Endothelial cell of umbilical vein (primary cell): ENCODE measurements around the gene ANXA11. TPM values are rescaled to one million over a fixed set of nuclear protein-coding genes. Genes with fewer than 3 reads are reported as not detected.

ENCODE experiments used
- BruUV-seq: library from RNA; stranded (reverse); fragments of 400-500 nt; replicated peaks from 2 replicates; lab custom pipeline; 2021; lab: Mats Ljungman, UMichigan
- CTCF ChIA-PET: fragments of 300-600, 350-600 bp; sonication (Branson Sonifier 250); formaldehyde crosslinking; loops from one replicate; lab custom pipeline; 2021; ENCODE audit warnings: antibody characterized with exemption, inconsistent platforms; lab: Charles Lee
- POLR2A ChIA-PET: fragments of 300-600, 350-600 bp; sonication (Branson Sonifier 250); formaldehyde crosslinking; loops from one replicate; lab custom pipeline; 2021; ENCODE audit warnings: antibody characterized with exemption, inconsistent platforms; lab: Charles Lee
- DNase-seq: peaks from one replicate; pipeline ENCODE4 v3.0.0-alpha.2; 2011; ENCODE audit warnings: low read depth, low spot score
- FAIRE-seq: peaks from 2 replicates; lab custom pipeline; 2011; peaks lifted over from hg19 to GRCh38; lab: Jason Lieb, UNC
- H2AFZ ChIP-seq: 2 replicates; pipeline ENCODE4 v1.6.0; 2012; ENCODE audit warnings: low read depth, low read length, control low read depth, inconsistent platforms
- H3K27ac ChIP-seq: 2 replicates; pipeline ENCODE4 v1.5.1; 2011; ENCODE audit warnings: low read depth, mild to moderate bottlenecking, control low read depth, low read length, moderate library complexity; ENCODE audit not compliant: insufficient read depth
- H3K27me3 ChIP-seq, 2 experiments: 2 replicates each; pipeline versions ENCODE4 v1.6.0 to v1.6.1; 2011; ENCODE audit warnings: low read length in 2 of 2, mixed read lengths in 1 of 2; ENCODE audit not compliant: control insufficient read depth in 2 of 2, insufficient read depth in 2 of 2
- H3K36me3 ChIP-seq, 2 experiments: 2 replicates in 1 of 2; 3 replicates in 1 of 2; pipeline ENCODE4 v1.5.1; 2011; ENCODE audit warnings: low read length in 2 of 2, mild to moderate bottlenecking in 1 of 2, moderate library complexity in 1 of 2; ENCODE audit not compliant: control insufficient read depth in 2 of 2, insufficient read depth in 2 of 2; ENCODE audit errors: extremely low read depth in 1 of 2
- H3K4me1 ChIP-seq: 3 replicates; pipeline ENCODE4 v1.5.1; 2011; ENCODE audit warnings: mild to moderate bottlenecking, low read length; ENCODE audit not compliant: control insufficient read depth, insufficient read depth; ENCODE audit errors: extremely low read depth
- H3K4me2 ChIP-seq: 2 replicates; pipeline ENCODE4 v1.6.1; 2011; ENCODE audit warnings: low read length, control low read depth, mixed read lengths; ENCODE audit not compliant: insufficient read depth
- H3K4me3 ChIP-seq, 3 experiments: fragments of 200-600 bp in 1 of 3; sonication (generic), shearing (Covaris generic) in 1 of 3; replicated peaks in 1 of 3; 2 replicates each; pipeline ENCODE4 v1.5.1; 2011 to 2016; ENCODE audit warnings: control low read depth in 3 of 3, low read length in 3 of 3, mild to moderate bottlenecking in 2 of 3, inconsistent platforms in 1 of 3, low read depth in 1 of 3, moderate library complexity in 1 of 3; ENCODE audit not compliant: insufficient read depth in 1 of 3
- H3K79me2 ChIP-seq: 2 replicates; pipeline ENCODE4 v1.6.0; 2012; ENCODE audit warnings: low read length, inconsistent platforms; ENCODE audit not compliant: control insufficient read depth, insufficient read depth
- H3K9ac ChIP-seq: replicated peaks from 2 replicates; pipeline ENCODE3; 2011; ENCODE audit warnings: low read length, control low read depth; ENCODE audit not compliant: insufficient read depth; ENCODE audit errors: extremely low read depth
- H3K9me1 ChIP-seq: replicated peaks from 3 replicates; pipeline ENCODE4 v1.6.0; 2011; ENCODE audit warnings: mild to moderate bottlenecking, low read length; ENCODE audit not compliant: control insufficient read depth, insufficient read depth; ENCODE audit errors: extremely low read depth
- H3K9me3 ChIP-seq: replicated peaks from 2 replicates; pipeline ENCODE4 v1.5.1; 2012; ENCODE audit warnings: low read length, inconsistent platforms; ENCODE audit not compliant: control insufficient read depth, insufficient read depth
- H4K20me1 ChIP-seq: replicated peaks from 2 replicates; pipeline ENCODE3; 2011; ENCODE audit warnings: mild to moderate bottlenecking, low read length; ENCODE audit not compliant: control insufficient read depth, insufficient read depth; ENCODE audit errors: extremely low read depth
- EZH2 ChIP-seq: IDR thresholded peaks from 2 replicates; pipeline ENCODE4 v1.6.1; 2012; ENCODE audit warnings: borderline replicate concordance, low read depth, mild to moderate bottlenecking, moderate library complexity, low read length, inconsistent platforms; ENCODE audit not compliant: severe bottlenecking
- FOS ChIP-seq: IDR thresholded peaks from 2 replicates; pipeline ENCODE4 v1.6.1; 2011; ENCODE audit warnings: mild to moderate bottlenecking, low read length, moderate library complexity, borderline replicate concordance; ENCODE audit not compliant: insufficient read depth
- GATA2 ChIP-seq: IDR thresholded peaks from 2 replicates; pipeline ENCODE4 v1.7.0; 2011; ENCODE audit warnings: low read depth, mild to moderate bottlenecking, moderate library complexity, mixed read lengths, low read length; ENCODE audit not compliant: insufficient read length, insufficient read depth
- JUN ChIP-seq: IDR thresholded peaks from 2 replicates; pipeline ENCODE4 v1.6.1; 2011; ENCODE audit warnings: borderline replicate concordance, low read depth; ENCODE audit not compliant: insufficient read length, insufficient read depth
- MYC ChIP-seq: IDR thresholded peaks from one replicate; pipeline ENCODE4 v1.6.1; 2011; ENCODE audit warnings: mild to moderate bottlenecking, low read depth, low read length
- POLR2A ChIP-seq: IDR thresholded peaks from 2 replicates; pipeline ENCODE4 v1.6.1; 2012; ENCODE audit warnings: low read depth, mild to moderate bottlenecking, control low read depth, low read length
- POLR2AphosphoS5 ChIP-seq: IDR thresholded peaks from 2 replicates; pipeline ENCODE4 v1.6.1; 2012; ENCODE audit warnings: low read depth, mild to moderate bottlenecking, control low read depth, low read length, moderate library complexity; ENCODE audit not compliant: insufficient read depth
- dilution Hi-C: fragments of 300-500 bp; cut with MboI; formaldehyde crosslinking; loops from one replicate; pipeline ENCODE4 v1.15.0; 2019; ENCODE audit warnings: low sequenced_read_pairs; ENCODE audit not compliant: extremely low pct_ligation_motif_present
- intact Hi-C: fragments of 100-400 bp; cut with micrococcal nuclease; formaldehyde crosslinking; loops from one replicate; pipeline ENCODE4 v1.10.0; 2022
- polyA plus RNA-seq, 4 experiments: library from polyadenylated mRNA; depleted of rRNA in 3 of 4; stranded (reverse) in 3 of 4; unstranded in 1 of 4; fragments of >200 nt; gene quantifications; 2 replicates each; pipeline versions ENCODE4 v1.2.1 to v1.2.3, GENCODE V29; 2011 to 2012; ENCODE audit warnings: missing spikeins in 1 of 4
- total RNA-seq: library from RNA; stranded (reverse); gene quantifications from 2 replicates; pipeline ENCODE4 v1.2.3, GENCODE V29; 2021
- TF ChIP-seq, protein P1 (sequence below), 2 donors: IDR thresholded peaks; 1 replicate in 1 of 2; 2 replicates in 1 of 2; pipeline ENCODE4 v1.5.1; 2011; ENCODE audit warnings: low read length in 2 of 2, mild to moderate bottlenecking in 2 of 2, moderate library complexity in 2 of 2, control low read depth in 1 of 2, inconsistent platforms in 1 of 2, low read depth in 1 of 2; ENCODE audit not compliant: insufficient read depth in 1 of 2; ENCODE audit errors: extremely low read depth in 1 of 2
- TF ChIP-seq, protein P2 (sequence below): IDR thresholded peaks from 2 replicates; pipeline ENCODE4 v1.6.1; 2011; ENCODE audit not compliant: insufficient read depth, insufficient read length

Gene ANXA11
- total and polyA plus RNA-seq, 2 donors (not counting 3 experiments of a cell fraction or from before 2014, with no cell fraction given), result 59.2 to 143 TPM

DNA sequence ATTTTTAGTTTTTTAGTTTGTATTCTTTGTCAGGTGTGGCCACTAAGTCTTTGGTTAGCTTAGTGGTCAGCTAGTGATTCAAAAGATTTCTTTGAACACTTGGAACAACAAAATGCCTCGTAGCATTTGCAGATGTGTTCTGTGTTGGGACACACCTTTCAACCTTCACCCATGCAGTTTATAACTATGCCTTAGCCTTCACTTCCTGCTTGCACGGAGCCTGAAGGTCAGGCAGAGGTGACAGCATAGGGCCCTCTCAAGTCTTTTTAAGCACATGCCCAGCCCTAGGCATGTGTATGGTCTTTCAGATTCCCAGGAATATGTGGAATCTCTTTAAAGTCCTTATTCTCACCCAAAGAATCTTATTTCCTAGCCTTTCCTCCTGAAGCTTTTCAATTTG is 55.2 kb downstream of the ANXA11 start:
- TF ChIP-seq POLR2AphosphoS5, result no peak
- TF ChIP-seq, protein P1, sequence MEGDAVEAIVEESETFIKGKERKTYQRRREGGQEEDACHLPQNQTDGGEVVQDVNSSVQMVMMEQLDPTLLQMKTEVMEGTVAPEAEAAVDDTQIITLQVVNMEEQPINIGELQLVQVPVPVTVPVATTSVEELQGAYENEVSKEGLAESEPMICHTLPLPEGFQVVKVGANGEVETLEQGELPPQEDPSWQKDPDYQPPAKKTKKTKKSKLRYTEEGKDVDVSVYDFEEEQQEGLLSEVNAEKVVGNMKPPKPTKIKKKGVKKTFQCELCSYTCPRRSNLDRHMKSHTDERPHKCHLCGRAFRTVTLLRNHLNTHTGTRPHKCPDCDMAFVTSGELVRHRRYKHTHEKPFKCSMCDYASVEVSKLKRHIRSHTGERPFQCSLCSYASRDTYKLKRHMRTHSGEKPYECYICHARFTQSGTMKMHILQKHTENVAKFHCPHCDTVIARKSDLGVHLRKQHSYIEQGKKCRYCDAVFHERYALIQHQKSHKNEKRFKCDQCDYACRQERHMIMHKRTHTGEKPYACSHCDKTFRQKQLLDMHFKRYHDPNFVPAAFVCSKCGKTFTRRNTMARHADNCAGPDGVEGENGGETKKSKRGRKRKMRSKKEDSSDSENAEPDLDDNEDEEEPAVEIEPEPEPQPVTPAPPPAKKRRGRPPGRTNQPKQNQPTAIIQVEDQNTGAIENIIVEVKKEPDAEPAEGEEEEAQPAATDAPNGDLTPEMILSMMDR (IDR thresholded peaks at IDR 0.05; ENCODE audit: extremely low read depth in 1 of 2, insufficient read depth in 1 of 2, low read depth in 1 of 2, low read length in 2 of 2), result no peak
- TF ChIP-seq, protein P2, sequence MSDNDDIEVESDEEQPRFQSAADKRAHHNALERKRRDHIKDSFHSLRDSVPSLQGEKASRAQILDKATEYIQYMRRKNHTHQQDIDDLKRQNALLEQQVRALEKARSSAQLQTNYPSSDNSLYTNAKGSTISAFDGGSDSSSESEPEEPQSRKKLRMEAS, result no peak
- TF ChIP-seq GATA2, result no peak
- TF ChIP-seq POLR2A, result no peak
- TF ChIP-seq EZH2, result no peak
- TF ChIP-seq MYC, result no peak
- no peak for TF ChIP-seq JUN
- no peak for TF ChIP-seq FOS
- no peak overlapping the region for H3K4me2 ChIP-seq
- peaks cover 8% of the 10 kb centered on the region for H3K4me1 ChIP-seq
- H3K9ac ChIP-seq, result no peak overlapping the region
- H3K4me3 ChIP-seq, result no peak overlapping the region
- FAIRE-seq (no peak), DNase-seq (no peak)
- ChIA-PET POLR2A (no interaction called here), CTCF (interaction anchor here (1.8 to 3.0 kb wide), 3 partner anchors 15 to 73 kb away, joined by 6 to 19 read pairs (median 6); no protein-coding TSS in a partner anchor)
- BruUV-seq, result no TSS peak
- no peaks in the 10 kb centered on the region for H3K27me3 ChIP-seq
- H3K9me3 ChIP-seq, result no peaks in the 10 kb centered on the region
- H2AFZ ChIP-seq, result no peak overlapping the region
- no peaks in the 10 kb centered on the region for H3K9me1 ChIP-seq
- dilution Hi-C loops (no loop called here), intact Hi-C loops (no loop called here)
- no peaks in the 10 kb centered on the region for H3K79me2 ChIP-seq
- peaks cover 3 to 4% of the 10 kb centered on the region in 2 experiments for H3K36me3 ChIP-seq
- H4K20me1 ChIP-seq, result no peaks in the 10 kb centered on the region
- no peak overlapping the region for H3K27ac ChIP-seq
